OCI-LY7 (cell line): Measurements from ENCODE around the gene FSIP1. TPM values are rescaled to one million over a fixed set of nuclear protein-coding genes. Genes with fewer than 3 reads are reported as not detected.

ENCODE experiments used
- BruUV-seq: library from RNA; stranded (reverse); fragments of 400-500 nt; replicated peaks from 2 replicates; lab custom pipeline; 2021; lab: Mats Ljungman, UMichigan
- CTCF ChIA-PET: fragments of 300-600 bp; sonication (Branson Sonifier 250); formaldehyde crosslinking; loops from one replicate; lab custom pipeline; 2022; ENCODE audit warnings: antibody characterized with exemption; ENCODE audit not compliant: unreplicated experiment; lab: Charles Lee
- POLR2A ChIA-PET: fragments of 300-600 bp; sonication (Branson Sonifier 250); formaldehyde crosslinking; loops from one replicate; lab custom pipeline; 2022; ENCODE audit warnings: antibody characterized with exemption; lab: Charles Lee
- DNase-seq: peaks from one replicate; pipeline ENCODE4 v3.0.0-alpha.2; 2015; ENCODE audit warnings: low spot score
- H2AFZ ChIP-seq: fragments of 200-600 bp; sonication (generic), shearing (Covaris generic); 2 replicates; pipeline ENCODE4 v1.6.1; 2014; ENCODE audit warnings: mild to moderate bottlenecking, antibody characterized with exemption, low read length, moderate library complexity
- H3K27ac ChIP-seq: fragments of 200-600 bp; sonication (generic); 2 replicates; pipeline ENCODE4 v1.5.1; 2014; ENCODE audit warnings: mixed run types, low read depth, mild to moderate bottlenecking, moderate library complexity, low read length, inconsistent platforms; ENCODE audit not compliant: poor library complexity, severe bottlenecking
- H3K36me3 ChIP-seq: fragments of 200-600 bp; sonication (generic); 2 replicates; pipeline ENCODE4 v1.6.1; 2014; ENCODE audit warnings: mild to moderate bottlenecking, antibody characterized with exemption, low read length, moderate library complexity, mixed read lengths; ENCODE audit not compliant: insufficient read depth
- H3K4me1 ChIP-seq: fragments of 200-600 bp; sonication (generic); 2 replicates; pipeline ENCODE4 v1.5.1; 2014; ENCODE audit warnings: mild to moderate bottlenecking, low read length; ENCODE audit not compliant: insufficient read depth, poor library complexity, severe bottlenecking
- H3K4me2 ChIP-seq: fragments of 200-600 bp; sonication (generic); 2 replicates; pipeline ENCODE4 v1.6.1; 2014; ENCODE audit warnings: mild to moderate bottlenecking, low read length
- H3K4me3 ChIP-seq: fragments of 200-600 bp; sonication (generic); 2 replicates; pipeline ENCODE4 v1.5.1; 2014; ENCODE audit warnings: mild to moderate bottlenecking, low read depth, low read length; ENCODE audit not compliant: poor library complexity, severe bottlenecking
- H3K79me2 ChIP-seq: fragments of 200-600 bp; sonication (generic); 2 replicates; pipeline ENCODE4 v1.6.1; 2016; ENCODE audit warnings: low read depth, mild to moderate bottlenecking, low read length, moderate library complexity, mixed read lengths; ENCODE audit not compliant: insufficient read depth
- H3K9me2 ChIP-seq: fragments of 200-600 bp; sonication (generic); 2 replicates; pipeline ENCODE4 v1.6.1; 2016; ENCODE audit warnings: mild to moderate bottlenecking, low read length, mixed read lengths; ENCODE audit not compliant: insufficient read depth
- H3K9me3 ChIP-seq: fragments of 200-600 bp; sonication (generic); 2 replicates; pipeline ENCODE4 v1.6.1; 2014; ENCODE audit warnings: mild to moderate bottlenecking, mixed run types, low read length, mixed read lengths
- H4K20me1 ChIP-seq: fragments of 200-600 bp; sonication (generic); 2 replicates; pipeline ENCODE4 v1.6.1; 2014; ENCODE audit warnings: mild to moderate bottlenecking, antibody characterized with exemption, low read length, moderate library complexity, mixed read lengths; ENCODE audit not compliant: insufficient read depth
- EZH2phosphoT487 ChIP-seq: fragments of 200-600 bp; sonication (generic); IDR thresholded peaks from 2 replicates; pipeline ENCODE4 v1.6.1; 2018; ENCODE audit warnings: low read depth, borderline replicate concordance, mild to moderate bottlenecking, mixed run types, antibody characterized with exemption, low read length, moderate library complexity, mixed read lengths
- intact Hi-C: fragments of 100-400 bp; cut with micrococcal nuclease; formaldehyde crosslinking; loops from one replicate; pipeline ENCODE4 v1.10.0; 2022; ENCODE audit not compliant: unreplicated experiment
- total RNA-seq, 2 experiments: library from RNA; depleted of rRNA in 1 of 2; stranded (reverse); fragments of >200 nt in 1 of 2; shearing (Covaris generic) in 1 of 2; gene quantifications; 2 replicates each; pipeline ENCODE4 v1.2.3, GENCODE V29; 2014 to 2022
- TF ChIP-seq, protein P1 (sequence below): fragments of 200-600 bp; sonication (generic); conservative IDR thresholded peaks from 2 replicates; pipeline ENCODE4 v1.5.1; 2014; ENCODE audit warnings: mild to moderate bottlenecking, antibody characterized with exemption, low read length, moderate library complexity, mixed read lengths

FSIP1 gene
- total RNA-seq, 2 experiments from 2014 or later, result 0.28 to 0.65 TPM

DNA sequence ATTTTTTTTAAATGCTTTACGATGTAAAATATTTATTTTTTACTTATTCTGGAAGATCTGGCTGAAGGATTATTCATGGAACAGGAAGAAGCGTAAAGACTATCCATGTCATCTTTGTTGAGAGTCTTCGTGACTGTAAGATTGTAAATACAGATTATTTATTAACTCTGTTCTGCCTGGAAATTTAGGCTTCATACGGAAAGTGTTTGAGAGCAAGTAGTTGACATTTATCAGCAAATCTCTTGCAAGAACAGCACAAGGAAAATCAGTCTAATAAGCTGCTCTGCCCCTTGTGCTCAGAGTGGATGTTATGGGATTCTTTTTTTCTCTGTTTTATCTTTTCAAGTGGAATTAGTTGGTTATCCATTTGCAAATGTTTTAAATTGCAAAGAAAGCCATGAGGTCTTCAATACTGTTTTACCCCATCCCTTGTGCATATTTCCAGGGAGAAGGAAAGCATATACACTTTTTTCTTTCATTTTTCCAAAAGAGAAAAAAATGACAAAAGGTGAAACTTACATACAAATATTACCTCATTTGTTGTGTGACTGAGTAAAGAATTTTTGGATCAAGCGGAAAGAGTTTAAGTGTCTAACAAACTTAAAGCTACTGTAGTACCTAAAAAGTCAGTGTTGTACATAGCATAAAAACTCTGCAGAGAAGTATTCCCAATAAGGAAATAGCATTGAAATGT lies 186.1 kb downstream of the FSIP1 start:
- Histone ChIP-seq H3K36me3 (no peaks in the 10 kb centered on the region), H3K4me1 (no peaks in the 10 kb centered on the region), H3K9me2 (no peaks in the 10 kb centered on the region), H3K27ac (no peak overlapping the region), H4K20me1 (no peaks in the 10 kb centered on the region), H2AFZ (no peak overlapping the region), H3K4me3 (no peak overlapping the region), H3K9me3 (no peaks in the 10 kb centered on the region), H3K79me2 (no peaks in the 10 kb centered on the region), H3K4me2 (no peak overlapping the region)
- TF ChIP-seq, protein P1, sequence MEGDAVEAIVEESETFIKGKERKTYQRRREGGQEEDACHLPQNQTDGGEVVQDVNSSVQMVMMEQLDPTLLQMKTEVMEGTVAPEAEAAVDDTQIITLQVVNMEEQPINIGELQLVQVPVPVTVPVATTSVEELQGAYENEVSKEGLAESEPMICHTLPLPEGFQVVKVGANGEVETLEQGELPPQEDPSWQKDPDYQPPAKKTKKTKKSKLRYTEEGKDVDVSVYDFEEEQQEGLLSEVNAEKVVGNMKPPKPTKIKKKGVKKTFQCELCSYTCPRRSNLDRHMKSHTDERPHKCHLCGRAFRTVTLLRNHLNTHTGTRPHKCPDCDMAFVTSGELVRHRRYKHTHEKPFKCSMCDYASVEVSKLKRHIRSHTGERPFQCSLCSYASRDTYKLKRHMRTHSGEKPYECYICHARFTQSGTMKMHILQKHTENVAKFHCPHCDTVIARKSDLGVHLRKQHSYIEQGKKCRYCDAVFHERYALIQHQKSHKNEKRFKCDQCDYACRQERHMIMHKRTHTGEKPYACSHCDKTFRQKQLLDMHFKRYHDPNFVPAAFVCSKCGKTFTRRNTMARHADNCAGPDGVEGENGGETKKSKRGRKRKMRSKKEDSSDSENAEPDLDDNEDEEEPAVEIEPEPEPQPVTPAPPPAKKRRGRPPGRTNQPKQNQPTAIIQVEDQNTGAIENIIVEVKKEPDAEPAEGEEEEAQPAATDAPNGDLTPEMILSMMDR, result no peak
- no peak for TF ChIP-seq EZH2phosphoT487
- no TSS peak for BruUV-seq
- CTCF ChIA-PET, result no interaction called here
- POLR2A ChIA-PET, result no interaction called here
- intact Hi-C loops, result no loop called here
- DNase-seq, result no peak

DNA sequence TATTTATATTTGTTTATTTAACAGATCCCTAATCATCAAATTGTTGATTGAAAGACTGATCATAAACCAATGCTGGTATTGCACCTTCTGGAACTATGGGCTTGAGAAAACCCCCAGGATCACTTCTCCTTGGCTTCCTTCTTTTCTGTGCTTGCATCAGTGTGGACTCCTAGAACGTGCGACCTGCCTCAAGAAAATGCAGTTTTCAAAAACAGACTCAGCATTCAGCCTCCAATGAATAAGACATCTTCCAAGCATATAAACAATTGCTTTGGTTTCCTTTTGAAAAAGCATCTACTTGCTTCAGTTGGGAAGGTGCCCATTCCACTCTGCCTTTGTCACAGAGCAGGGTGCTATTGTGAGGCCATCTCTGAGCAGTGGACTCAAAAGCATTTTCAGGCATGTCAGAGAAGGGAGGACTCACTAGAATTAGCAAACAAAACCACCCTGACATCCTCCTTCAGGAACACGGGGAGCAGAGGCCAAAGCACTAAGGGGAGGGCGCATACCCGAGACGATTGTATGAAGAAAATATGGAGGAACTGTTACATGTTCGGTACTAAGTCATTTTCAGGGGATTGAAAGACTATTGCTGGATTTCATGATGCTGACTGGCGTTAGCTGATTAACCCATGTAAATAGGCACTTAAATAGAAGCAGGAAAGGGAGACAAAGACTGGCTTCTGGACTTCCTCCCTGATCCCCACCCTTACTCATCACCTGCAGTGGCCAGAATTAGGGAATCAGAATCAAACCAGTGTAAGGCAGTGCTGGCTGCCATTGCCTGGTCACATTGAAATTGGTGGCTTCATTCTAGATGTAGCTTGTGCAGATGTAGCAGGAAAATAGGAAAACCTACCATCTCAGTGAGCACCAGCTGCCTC lies 187.1 kb downstream of the FSIP1 start:
- Histone ChIP-seq H2AFZ (no peak overlapping the region), H3K9me2 (no peaks in the 10 kb centered on the region), H3K4me1 (no peaks in the 10 kb centered on the region), H3K4me2 (no peak overlapping the region), H3K79me2 (no peaks in the 10 kb centered on the region), H3K36me3 (no peaks in the 10 kb centered on the region), H3K27ac (no peak overlapping the region), H4K20me1 (no peaks in the 10 kb centered on the region), H3K4me3 (no peak overlapping the region), H3K9me3 (no peaks in the 10 kb centered on the region)
- intact Hi-C loops, result no loop called here
- ChIA-PET POLR2A (no interaction called here), CTCF (no interaction called here)
- no peak for DNase-seq
- no peak for TF ChIP-seq EZH2phosphoT487
- TF ChIP-seq, protein P1, result no peak
- no TSS peak for BruUV-seq
